H1 (cell line): Measurements from ENCODE around the gene CRADD. TPM values are rescaled to one million over a fixed set of nuclear protein-coding genes. Genes with fewer than 3 reads are reported as not detected.

Experiments
- CTCF ChIA-PET: fragments of 300-600 bp; sonication (Branson Sonifier 250); formaldehyde crosslinking; loops from one replicate; lab custom pipeline; 2021; ENCODE audit not compliant: partially characterized antibody; lab: Charles Lee
- POLR2A ChIA-PET: fragments of 300-600 bp; sonication (Branson Sonifier 250); formaldehyde crosslinking; loops from one replicate; lab custom pipeline; 2021; ENCODE audit warnings: inconsistent platforms; ENCODE audit not compliant: partially characterized antibody; lab: Charles Lee
- DNase-seq, 2 experiments: peaks; one replicate each; pipeline versions ENCODE4 v3.0.0 to v3.0.0-alpha.2; 2010 to 2022; ENCODE audit warnings: low spot score in 2 of 2, low read depth in 1 of 2, mixed read lengths in 1 of 2
- FAIRE-seq: peaks from 2 replicates; lab custom pipeline; 2011; peaks lifted over from hg19 to GRCh38; lab: Jason Lieb, UNC
- H2AFZ ChIP-seq: 2 replicates; pipeline ENCODE4 v1.8.1; 2012; ENCODE audit warnings: low read length, inconsistent platforms
- H2AK5ac ChIP-seq: 2 replicates; pipeline ENCODE4 v1.6.1; 2013; ENCODE audit warnings: low read depth, low read length
- H2BK120ac ChIP-seq: replicated peaks from 2 replicates; pipeline ENCODE3; 2013; ENCODE audit warnings: low read depth, low read length, inconsistent platforms
- H2BK12ac ChIP-seq: 2 replicates; pipeline ENCODE4 v1.6.1; 2013; ENCODE audit warnings: low read depth, low read length
- H2BK15ac ChIP-seq: 2 replicates; pipeline ENCODE4 v1.6.1; 2013; ENCODE audit warnings: low read length
- H2BK20ac ChIP-seq: 2 replicates; pipeline ENCODE4 v1.6.1; 2013; ENCODE audit warnings: low read length
- H2BK5ac ChIP-seq: 2 replicates; pipeline ENCODE4 v1.6.1; 2013; ENCODE audit warnings: low read depth, low read length
- H3K14ac ChIP-seq: 2 replicates; pipeline ENCODE4 v1.6.1; 2013; ENCODE audit warnings: inconsistent platforms; ENCODE audit not compliant: insufficient read length
- H3K18ac ChIP-seq: 2 replicates; pipeline ENCODE4 v1.6.1; 2013; ENCODE audit warnings: low read length; ENCODE audit errors: extremely low read depth
- H3K23ac ChIP-seq: 2 replicates; pipeline ENCODE4 v1.6.1; 2013; ENCODE audit warnings: inconsistent platforms; ENCODE audit not compliant: insufficient read length
- H3K23me2 ChIP-seq: 2 replicates; pipeline ENCODE4 v1.6.1; 2013; ENCODE audit warnings: low read depth, low read length
- H3K27ac ChIP-seq: 2 replicates; pipeline ENCODE4 v1.6.1; 2011; ENCODE audit warnings: low read depth, low read length, inconsistent platforms
- H3K27me3 ChIP-seq, 4 experiments: replicated peaks in 1 of 4; 1 replicate in 1 of 4; 2 replicates in 3 of 4; pipeline versions ENCODE4 v1.6.1 to v1.8.1; 2011 to 2013; ENCODE audit warnings: low read length in 3 of 4, mild to moderate bottlenecking in 3 of 4, inconsistent platforms in 2 of 4, mixed read lengths in 2 of 4, moderate library complexity in 1 of 4; ENCODE audit not compliant: control insufficient read depth in 3 of 4, insufficient read depth in 3 of 4; ENCODE audit errors: extremely low read depth in 1 of 4
- H3K36me3 ChIP-seq, 4 experiments: 2 replicates each; pipeline versions ENCODE4 v1.6.1 to v1.8.1; 2011 to 2013; ENCODE audit warnings: mild to moderate bottlenecking in 4 of 4, low read length in 3 of 4, moderate library complexity in 2 of 4, control low read depth in 1 of 4, inconsistent platforms in 1 of 4; ENCODE audit not compliant: insufficient read depth in 4 of 4, control insufficient read depth in 2 of 4
- H3K4ac ChIP-seq: replicated peaks from 2 replicates; pipeline ENCODE3; 2013; ENCODE audit warnings: low read length, low read depth, mixed read lengths, inconsistent platforms; ENCODE audit not compliant: insufficient read length
- H3K4me1 ChIP-seq, 4 experiments: replicated peaks in 1 of 4; 1 replicate in 1 of 4; 2 replicates in 3 of 4; pipeline versions ENCODE4 v1.6.1 to v1.8.1; 2011 to 2013; ENCODE audit warnings: low read length in 3 of 4, inconsistent platforms in 2 of 4, mixed read lengths in 1 of 4; ENCODE audit not compliant: insufficient read depth in 4 of 4, control insufficient read depth in 3 of 4
- H3K4me2 ChIP-seq, 2 experiments: 2 replicates each; pipeline versions ENCODE4 v1.6.1 to v1.8.1; 2011 to 2013; ENCODE audit warnings: low read depth in 2 of 2, low read length in 2 of 2, control low read depth in 1 of 2, inconsistent platforms in 1 of 2, mild to moderate bottlenecking in 1 of 2; ENCODE audit not compliant: insufficient read depth in 1 of 2
- H3K4me3 ChIP-seq, 4 experiments: fragments of 200-600, 300-600 bp in 1 of 4; sonication (generic), shearing (Covaris generic), sonication (Bioruptor Twin) in 1 of 4; 2 replicates each; pipeline versions ENCODE4 v1.5.1 to v1.8.1; 2011 to 2016; ENCODE audit warnings: low read length in 4 of 4, low read depth in 3 of 4, control low read depth in 2 of 4, inconsistent platforms in 2 of 4, mild to moderate bottlenecking in 2 of 4, mixed read lengths in 1 of 4, moderate library complexity in 1 of 4; ENCODE audit not compliant: insufficient read depth in 2 of 4; ENCODE audit errors: extremely low read depth in 1 of 4
- H3K56ac ChIP-seq: replicated peaks from 2 replicates; pipeline ENCODE3; 2013; ENCODE audit warnings: low read depth, mild to moderate bottlenecking, mixed read lengths, low read length, inconsistent platforms; ENCODE audit not compliant: insufficient read length
- H3K79me1 ChIP-seq: 2 replicates; pipeline ENCODE4 v1.6.1; 2013; ENCODE audit warnings: low read depth, low read length, control low read depth
- H3K79me2 ChIP-seq, 2 experiments: 2 replicates each; pipeline versions ENCODE4 v1.6.1 to v1.8.1; 2012 to 2013; ENCODE audit warnings: low read length in 2 of 2, mild to moderate bottlenecking in 2 of 2, inconsistent platforms in 1 of 2; ENCODE audit not compliant: insufficient read depth in 2 of 2, control insufficient read depth in 1 of 2
- H3K9ac ChIP-seq, 4 experiments: replicated peaks in 1 of 4; 1 replicate in 1 of 4; 2 replicates in 3 of 4; pipeline versions ENCODE4 v1.6.1 to v1.8.1; 2011 to 2013; ENCODE audit warnings: low read depth in 3 of 4, low read length in 3 of 4, control low read depth in 2 of 4, mild to moderate bottlenecking in 2 of 4, moderate library complexity in 2 of 4, inconsistent platforms in 1 of 4; ENCODE audit errors: extremely low read depth in 1 of 4
- H3K9me3 ChIP-seq, 2 experiments: 2 replicates each; pipeline versions ENCODE4 v1.6.1 to v1.8.1; 2012 to 2013; ENCODE audit warnings: mild to moderate bottlenecking in 2 of 2, moderate library complexity in 2 of 2, control low read depth in 1 of 2, inconsistent platforms in 1 of 2, low read depth in 1 of 2, low read length in 1 of 2, mixed read lengths in 1 of 2; ENCODE audit not compliant: insufficient read depth in 2 of 2
- H4K20me1 ChIP-seq, 2 experiments: replicated peaks in 1 of 2; 2 replicates each; pipeline versions ENCODE3 to v1.8.1; 2011 to 2013; ENCODE audit warnings: inconsistent platforms in 2 of 2, low read length in 2 of 2, mild to moderate bottlenecking in 1 of 2; ENCODE audit not compliant: insufficient read depth in 2 of 2, control insufficient read depth in 1 of 2
- H4K5ac ChIP-seq: 2 replicates; pipeline ENCODE4 v1.6.1; 2013; ENCODE audit warnings: low read length, low read depth, mixed read lengths, inconsistent platforms; ENCODE audit not compliant: insufficient read length
- H4K8ac ChIP-seq: 2 replicates; pipeline ENCODE4 v1.8.0; 2013; ENCODE audit warnings: mild to moderate bottlenecking, moderate library complexity, low read length, inconsistent platforms; ENCODE audit not compliant: insufficient read depth; ENCODE audit errors: extremely low read depth
- H4K91ac ChIP-seq: replicated peaks from 2 replicates; pipeline ENCODE3; 2013; ENCODE audit warnings: low read length, mixed read lengths, inconsistent platforms; ENCODE audit not compliant: insufficient read length
- BACH1 ChIP-seq: IDR thresholded peaks from 2 replicates; pipeline ENCODE4 v1.6.1; 2012; ENCODE audit warnings: low read length, improper control_type of control experiment
- CREB1 ChIP-seq: IDR thresholded peaks from 2 replicates; pipeline ENCODE4 v1.6.1; 2012; ENCODE audit warnings: inconsistent platforms
- CTBP2 ChIP-seq: IDR thresholded peaks from 2 replicates; pipeline ENCODE4 v1.7.0; 2011; ENCODE audit warnings: borderline replicate concordance, mild to moderate bottlenecking, moderate library complexity, mixed read lengths, low read length; ENCODE audit not compliant: insufficient read depth, insufficient read length
- MAFK ChIP-seq: IDR thresholded peaks from 2 replicates; pipeline ENCODE4 v1.6.1; 2012; ENCODE audit warnings: low read depth, mild to moderate bottlenecking, improper control_type of control experiment, low read length
- PHF8 ChIP-seq: fragments of 200-600 bp; sonication (generic); conservative IDR thresholded peaks from 2 replicates; pipeline ENCODE4 v1.7.1; 2012; ENCODE audit warnings: low read depth, mild to moderate bottlenecking, inconsistent platforms, low read length, moderate library complexity
- SIX5 ChIP-seq: IDR thresholded peaks from 2 replicates; pipeline ENCODE4 v1.6.1; 2011; ENCODE audit warnings: mild to moderate bottlenecking, low read depth, low read length
- SP4 ChIP-seq: IDR thresholded peaks from 2 replicates; pipeline ENCODE4 v1.6.1; 2012; ENCODE audit warnings: low read length, inconsistent platforms
- WGBS, 2 experiments: shearing (Covaris generic) in 1 of 2; methylation state at CpG; one replicate each; pipeline versions ENCODE4 v1.1.6 to v1.1.7; 2013 to 2015; ENCODE audit warnings: low lambda C conversion rate in 2 of 2, mixed read lengths in 2 of 2, inconsistent platforms in 1 of 2, low coverage in 1 of 2, missing lambda C conversion rate in 1 of 2; ENCODE audit not compliant: insufficient replicate concordance in 2 of 2, insufficient coverage in 1 of 2, insufficient read length in 1 of 2; ENCODE audit errors: extremely low coverage in 1 of 2, missing lambda C conversion rate in 1 of 2; 5-methylcytosine and 5-hydroxymethylcytosine counted together
- polyA plus RNA-seq, 7 experiments: library from polyadenylated mRNA; depleted of rRNA in 3 of 7; stranded (reverse) in 5 of 7; unstranded in 2 of 7; fragments of >200 nt in 5 of 7; fragments of 200-250 nt in 2 of 7; gene quantifications; 1 replicate in 5 of 7; 2 replicates in 1 of 7; 4 replicates in 1 of 7; pipeline versions ENCODE4 v1.2.1 to v1.2.3, GENCODE V29; 2011 to 2013; ENCODE audit warnings: missing spikeins in 2 of 7, mixed read lengths in 2 of 7
- total RNA-seq: library from RNA; stranded (reverse); fragmentation: NEBNext Ultra II Directional; extraction: Animal tissue kit (Norgen Biotek cat#: 25700); gene quantifications from 2 replicates; pipeline ENCODE4 v1.2.1, GENCODE V29; 2021
- TF ChIP-seq, protein P1 (sequence below): IDR thresholded peaks from 2 replicates; pipeline ENCODE4 v1.6.1; 2011; ENCODE audit warnings: low read depth, mild to moderate bottlenecking, low read length; ENCODE audit not compliant: insufficient read depth
- TF ChIP-seq, protein P2 (sequence below): IDR thresholded peaks from 2 replicates; pipeline ENCODE4 v1.6.1; 2011; ENCODE audit warnings: low read length, improper control_type of control experiment

Gene CRADD
- total and polyA plus RNA-seq, 2 of the 8 experiments (the other 6 are each of a cell fraction or from before 2014, with no cell fraction given), result 8.1 to 15.4 TPM

DNA sequence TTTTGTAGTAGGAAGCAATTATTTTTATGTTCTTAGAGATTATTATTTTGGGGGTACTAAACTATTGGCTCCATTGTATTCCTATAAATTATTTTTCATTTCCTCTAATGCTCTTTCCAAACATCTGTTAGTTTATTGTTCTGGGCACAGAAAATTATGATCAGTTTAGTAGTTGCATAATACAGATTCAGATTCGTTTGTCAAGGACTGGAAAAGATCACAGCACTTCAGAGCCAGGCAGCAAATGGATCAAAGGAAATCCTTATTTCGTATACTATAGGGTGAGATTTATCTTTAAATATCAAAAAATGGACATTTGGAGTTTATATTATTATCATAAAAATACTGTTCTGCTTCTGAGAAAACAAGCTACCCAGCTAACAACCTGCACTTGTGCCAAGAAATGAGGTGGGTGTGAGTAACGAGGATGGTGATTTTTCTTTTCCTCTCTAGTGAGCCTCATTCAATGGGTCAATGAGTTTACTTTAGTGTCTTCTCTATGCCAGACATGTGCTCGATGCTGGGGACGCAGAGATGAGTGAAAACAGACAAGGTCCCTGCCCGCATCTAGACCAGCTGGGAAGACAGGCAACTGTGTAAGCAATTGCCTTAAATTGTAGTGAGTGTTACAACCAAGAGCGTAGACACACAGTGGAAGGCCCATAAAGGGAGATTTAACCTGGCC is 262.6 kb downstream of the CRADD start:
- no peak overlapping the region for H2BK5ac ChIP-seq
- H3K18ac ChIP-seq, result no peak overlapping the region
- no peaks in the 10 kb centered on the region for H3K23me2 ChIP-seq
- FAIRE-seq (no peak), DNase-seq (no peak)
- H3K4ac ChIP-seq, result no peak overlapping the region
- CTCF ChIA-PET, result interaction anchor here (0.6 to 1.1 kb wide), 3 partner anchors 14 to 161 kb away, joined by 4 to 5 read pairs (median 4); no protein-coding TSS in a partner anchor
- no peak overlapping the region for H3K4me3 ChIP-seq
- H2BK15ac ChIP-seq, result no peak overlapping the region
- H4K8ac ChIP-seq, result no peak overlapping the region
- POLR2A ChIA-PET, result no interaction called here
- no peaks in the 10 kb centered on the region for H3K79me2 ChIP-seq
- no peak overlapping the region for H4K5ac ChIP-seq
- H3K56ac ChIP-seq, result no peak overlapping the region
- no peak overlapping the region for H3K27ac ChIP-seq
- H4K91ac ChIP-seq, result no peak overlapping the region
- no peaks in the 10 kb centered on the region for H3K27me3 ChIP-seq
- H3K36me3 ChIP-seq, result no peaks in the 10 kb centered on the region
- no peak overlapping the region for H3K4me2 ChIP-seq
- no peaks in the 10 kb centered on the region for H3K4me1 ChIP-seq
- no peak overlapping the region for H3K23ac ChIP-seq
- no peak for TF ChIP-seq SP4
- TF ChIP-seq, protein P1, sequence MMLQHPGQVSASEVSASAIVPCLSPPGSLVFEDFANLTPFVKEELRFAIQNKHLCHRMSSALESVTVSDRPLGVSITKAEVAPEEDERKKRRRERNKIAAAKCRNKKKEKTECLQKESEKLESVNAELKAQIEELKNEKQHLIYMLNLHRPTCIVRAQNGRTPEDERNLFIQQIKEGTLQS, result no peak
- TF ChIP-seq CTBP2, result no peak
- TF ChIP-seq, protein P2, sequence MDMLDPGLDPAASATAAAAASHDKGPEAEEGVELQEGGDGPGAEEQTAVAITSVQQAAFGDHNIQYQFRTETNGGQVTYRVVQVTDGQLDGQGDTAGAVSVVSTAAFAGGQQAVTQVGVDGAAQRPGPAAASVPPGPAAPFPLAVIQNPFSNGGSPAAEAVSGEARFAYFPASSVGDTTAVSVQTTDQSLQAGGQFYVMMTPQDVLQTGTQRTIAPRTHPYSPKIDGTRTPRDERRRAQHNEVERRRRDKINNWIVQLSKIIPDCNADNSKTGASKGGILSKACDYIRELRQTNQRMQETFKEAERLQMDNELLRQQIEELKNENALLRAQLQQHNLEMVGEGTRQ, result no peak
- TF ChIP-seq CREB1, result no peak
- no peak for TF ChIP-seq BACH1
- TF ChIP-seq SIX5, result no peak
- no peak for TF ChIP-seq PHF8
- no peak for TF ChIP-seq MAFK
- H2BK12ac ChIP-seq, result no peak overlapping the region
- WGBS, 2 experiments, result 88% methylated on average over 7 of the region's 7 CpGs; no CpG with 5 or more reads in 1 of the 2 experiments
- H2AFZ ChIP-seq, result no peak overlapping the region
- no peaks in the 10 kb centered on the region; the same call in 1 of the 2 replicates for H3K79me1 ChIP-seq
- no peak overlapping the region for H2BK20ac ChIP-seq
- no peak overlapping the region for H2AK5ac ChIP-seq
- no peak overlapping the region for H2BK120ac ChIP-seq
- H3K9ac ChIP-seq, result no peak overlapping the region
- H3K14ac ChIP-seq, result no peak overlapping the region
- H3K9me3 ChIP-seq, result peaks cover 7 to 10% of the 10 kb centered on the region in 2 experiments; a peak in 3 of 4 replicates
- H4K20me1 ChIP-seq, result no peaks in the 10 kb centered on the region
